ENCODE measurements around the gene SYNRG.

Gene SYNRG

DNA sequence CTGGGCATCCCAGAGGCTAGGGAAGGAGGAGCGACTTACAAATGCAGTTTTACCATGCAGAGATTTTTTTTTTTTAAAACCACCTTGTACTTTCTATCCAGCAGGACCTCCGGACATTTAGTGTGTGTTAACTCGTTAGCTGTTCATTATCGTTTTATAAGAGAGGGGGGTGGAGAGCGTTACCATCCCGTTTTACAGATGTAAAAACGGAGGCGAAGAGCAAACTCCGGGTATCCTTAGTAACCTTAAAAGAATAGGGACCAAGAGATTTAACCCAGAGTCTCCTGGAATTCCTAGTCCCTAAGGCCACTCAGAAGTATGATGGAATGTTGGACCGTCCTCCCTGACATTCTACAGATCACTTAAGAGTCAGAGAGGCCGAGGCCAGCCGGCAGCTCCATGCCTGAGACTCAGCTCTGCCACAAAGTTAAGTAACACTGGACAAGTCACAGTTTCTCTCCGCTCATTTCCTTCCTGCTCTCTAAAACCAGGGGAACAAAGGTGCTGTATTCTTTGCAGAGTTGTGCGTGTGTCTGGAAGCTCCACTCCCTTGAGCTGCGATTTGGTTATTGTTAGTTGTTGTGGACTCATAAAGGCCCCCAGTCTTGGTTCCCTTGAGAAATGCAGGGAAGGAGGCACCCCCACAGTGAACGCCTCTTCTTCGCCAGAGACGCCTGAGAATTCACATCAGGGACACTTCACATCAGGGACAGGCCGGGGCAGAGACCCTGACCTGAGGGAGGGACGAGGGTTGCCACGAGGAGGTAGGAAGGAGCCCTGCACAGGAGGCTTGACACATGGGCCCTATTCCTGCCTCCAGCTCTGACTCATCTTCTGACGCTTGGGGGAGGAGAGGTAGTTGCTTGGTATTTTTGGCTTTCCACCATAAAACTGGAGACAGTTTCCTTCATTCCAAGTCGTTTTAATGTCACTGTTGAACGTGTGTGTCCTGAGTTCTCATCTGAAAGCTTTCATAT lies 118.3 kb downstream of the SYNRG start (continued):
- TF ChIP-seq EGR2 (tag by site-specific recombination; IDR thresholded peaks at IDR 0.05; ENCODE audit: low read depth): peak; percentile 76
- TF ChIP-seq, protein P1, sequence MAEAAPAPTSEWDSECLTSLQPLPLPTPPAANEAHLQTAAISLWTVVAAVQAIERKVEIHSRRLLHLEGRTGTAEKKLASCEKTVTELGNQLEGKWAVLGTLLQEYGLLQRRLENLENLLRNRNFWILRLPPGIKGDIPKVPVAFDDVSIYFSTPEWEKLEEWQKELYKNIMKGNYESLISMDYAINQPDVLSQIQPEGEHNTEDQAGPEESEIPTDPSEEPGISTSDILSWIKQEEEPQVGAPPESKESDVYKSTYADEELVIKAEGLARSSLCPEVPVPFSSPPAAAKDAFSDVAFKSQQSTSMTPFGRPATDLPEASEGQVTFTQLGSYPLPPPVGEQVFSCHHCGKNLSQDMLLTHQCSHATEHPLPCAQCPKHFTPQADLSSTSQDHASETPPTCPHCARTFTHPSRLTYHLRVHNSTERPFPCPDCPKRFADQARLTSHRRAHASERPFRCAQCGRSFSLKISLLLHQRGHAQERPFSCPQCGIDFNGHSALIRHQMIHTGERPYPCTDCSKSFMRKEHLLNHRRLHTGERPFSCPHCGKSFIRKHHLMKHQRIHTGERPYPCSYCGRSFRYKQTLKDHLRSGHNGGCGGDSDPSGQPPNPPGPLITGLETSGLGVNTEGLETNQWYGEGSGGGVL (tag by site-specific recombination; IDR thresholded peaks at IDR 0.05): 0 out of 2 replicates have a peak, but pooled peaks have one; percentile 25
- TF ChIP-seq ZNF544 (tag by site-specific recombination; IDR thresholded peaks at IDR 0.05): no peak
- TF ChIP-seq ZNF660 (tag by site-specific recombination; IDR thresholded peaks at IDR 0.05): peak; percentile 57; the same call in 1 of the 2 replicates
- 0 out of 2 replicates have a peak, but pooled peaks have one; percentile 31 for TF ChIP-seq HOXD13 (CRISPR knock-in tag; IDR thresholded peaks at IDR 0.05; ENCODE audit: borderline replicate concordance)
- TF ChIP-seq, protein P2, sequence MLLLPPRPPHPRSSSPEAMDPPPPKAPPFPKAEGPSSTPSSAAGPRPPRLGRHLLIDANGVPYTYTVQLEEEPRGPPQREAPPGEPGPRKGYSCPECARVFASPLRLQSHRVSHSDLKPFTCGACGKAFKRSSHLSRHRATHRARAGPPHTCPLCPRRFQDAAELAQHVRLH (tag by site-specific recombination; IDR thresholded peaks at IDR 0.05): peak; percentile 87
- peak; percentile 90 for TF ChIP-seq GLIS2 (tag by site-specific recombination; IDR thresholded peaks at IDR 0.05)
- TF ChIP-seq KLF9 (tag by site-specific recombination; IDR thresholded peaks at IDR 0.05; ENCODE audit: low read depth): peak; percentile 10; the same call in 1 of the 2 replicates
- TF ChIP-seq ZNF423 (tag by site-specific recombination; IDR thresholded peaks at IDR 0.05): no peak
- no peak for TF ChIP-seq ZFP37 (tag by site-specific recombination; IDR thresholded peaks at IDR 0.05)
- peak; percentile 30; the same call in 1 of the 2 replicates for TF ChIP-seq ZNF391 (tag by site-specific recombination; IDR thresholded peaks at IDR 0.05; ENCODE audit: borderline replicate concordance, low read depth)
- TF ChIP-seq ZNF335 (tag by site-specific recombination; conservative IDR thresholded peaks at IDR 0.05): peak; percentile 79
- no peak for TF ChIP-seq ZNF132 (tag by site-specific recombination; IDR thresholded peaks at IDR 0.05; ENCODE audit: borderline replicate concordance)
- TF ChIP-seq SP7 (tag by site-specific recombination; IDR thresholded peaks at IDR 0.05): peak; percentile 52; the same call in 1 of the 2 replicates
- no peak for TF ChIP-seq ZNF843 (tag by site-specific recombination; IDR thresholded peaks at IDR 0.05)
- peak; percentile 71; the same call in 1 of the 2 replicates for TF ChIP-seq IKZF3 (tag by site-specific recombination; IDR thresholded peaks at IDR 0.05)
- peak; percentile 35; the same call in 1 of the 2 replicates for TF ChIP-seq KLF10 (tag by site-specific recombination; IDR thresholded peaks at IDR 0.05)
- peak; percentile 67 for TF ChIP-seq SP2 (tag by site-specific recombination; IDR thresholded peaks at IDR 0.05)
- TF ChIP-seq, protein P3, sequence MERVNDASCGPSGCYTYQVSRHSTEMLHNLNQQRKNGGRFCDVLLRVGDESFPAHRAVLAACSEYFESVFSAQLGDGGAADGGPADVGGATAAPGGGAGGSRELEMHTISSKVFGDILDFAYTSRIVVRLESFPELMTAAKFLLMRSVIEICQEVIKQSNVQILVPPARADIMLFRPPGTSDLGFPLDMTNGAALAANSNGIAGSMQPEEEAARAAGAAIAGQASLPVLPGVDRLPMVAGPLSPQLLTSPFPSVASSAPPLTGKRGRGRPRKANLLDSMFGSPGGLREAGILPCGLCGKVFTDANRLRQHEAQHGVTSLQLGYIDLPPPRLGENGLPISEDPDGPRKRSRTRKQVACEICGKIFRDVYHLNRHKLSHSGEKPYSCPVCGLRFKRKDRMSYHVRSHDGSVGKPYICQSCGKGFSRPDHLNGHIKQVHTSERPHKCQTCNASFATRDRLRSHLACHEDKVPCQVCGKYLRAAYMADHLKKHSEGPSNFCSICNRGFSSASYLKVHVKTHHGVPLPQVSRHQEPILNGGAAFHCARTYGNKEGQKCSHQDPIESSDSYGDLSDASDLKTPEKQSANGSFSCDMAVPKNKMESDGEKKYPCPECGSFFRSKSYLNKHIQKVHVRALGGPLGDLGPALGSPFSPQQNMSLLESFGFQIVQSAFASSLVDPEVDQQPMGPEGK (tag by site-specific recombination; IDR thresholded peaks at IDR 0.05): 0 out of 2 replicates have a peak, but pooled peaks have one; percentile 57

DNA sequence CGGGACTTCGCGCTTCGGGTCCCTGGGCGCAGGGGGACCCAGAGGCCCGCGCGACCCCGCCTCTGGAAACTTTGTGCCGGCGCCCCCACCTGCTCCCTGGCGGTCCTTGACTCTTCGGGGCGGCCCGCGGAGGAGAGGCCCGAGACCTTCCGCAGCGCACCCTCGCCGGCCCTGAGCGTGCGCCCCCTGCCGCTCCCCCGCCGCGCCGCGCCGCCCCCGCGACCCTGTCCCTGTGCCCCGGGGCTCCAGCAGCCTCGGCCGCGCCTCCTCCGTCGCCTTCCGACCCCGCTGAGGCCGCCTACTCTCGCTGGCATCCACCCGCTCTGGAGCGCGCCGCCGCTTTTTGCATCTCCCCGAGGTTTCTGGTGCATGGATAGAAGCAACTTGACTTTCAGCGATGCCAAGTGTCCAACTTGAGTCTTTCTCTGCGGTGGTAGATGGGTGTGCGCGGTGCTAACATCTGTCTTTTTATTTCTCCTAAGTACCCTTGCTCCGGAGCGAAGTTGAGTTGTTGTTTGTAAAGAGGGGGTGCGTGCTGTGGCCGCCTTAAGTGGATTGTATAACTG lies 119.1 kb downstream of the SYNRG start:
- Histone ChIP-seq H3K4me1 (ENCODE audit: control insufficient read depth, insufficient read depth, low read length) (peaks cover 22% of the 10 kb centered on the region), H3K36me3 (ENCODE audit: control insufficient read depth in 2 of 2, insufficient read depth in 1 of 2, low read length in 2 of 2) (no peaks in the 10 kb centered on the region), H3K4me3 (ENCODE audit: low read depth, low read length) (peak overlapping the region; percentile 74), H3K9me3 (ENCODE audit: control insufficient read depth, insufficient read depth, low read depth, low read length) (no peaks in the 10 kb centered on the region), H3K27ac (ENCODE audit: extremely low read depth, low read depth, low read length) (peak overlapping the region; percentile 65)
- CTCF ChIA-PET: interaction anchor here (0.7 to 1.4 kb wide), 4 partner anchors 9 to 37 kb away, joined by 3 to 4 read pairs (median 4); no protein-coding TSS in a partner anchor
- POLR2A ChIA-PET: interaction anchor here (0.6 to 2.0 kb wide), 9 partner anchors 9 to 131 kb away, joined by 3 to 8 read pairs (median 4); partner anchors contain the start of genes ACACA, SYNRG and TADA2A
- no peak for TF ChIP-seq ZBTB21 (tag by site-specific recombination; IDR thresholded peaks at IDR 0.05)
- TF ChIP-seq IKZF3 (tag by site-specific recombination; IDR thresholded peaks at IDR 0.05): no peak
- 0 out of 2 replicates have a peak, but pooled peaks have one; percentile 13 for TF ChIP-seq ZBTB20 (tag by site-specific recombination; IDR thresholded peaks at IDR 0.05)
- TF ChIP-seq, protein P4, sequence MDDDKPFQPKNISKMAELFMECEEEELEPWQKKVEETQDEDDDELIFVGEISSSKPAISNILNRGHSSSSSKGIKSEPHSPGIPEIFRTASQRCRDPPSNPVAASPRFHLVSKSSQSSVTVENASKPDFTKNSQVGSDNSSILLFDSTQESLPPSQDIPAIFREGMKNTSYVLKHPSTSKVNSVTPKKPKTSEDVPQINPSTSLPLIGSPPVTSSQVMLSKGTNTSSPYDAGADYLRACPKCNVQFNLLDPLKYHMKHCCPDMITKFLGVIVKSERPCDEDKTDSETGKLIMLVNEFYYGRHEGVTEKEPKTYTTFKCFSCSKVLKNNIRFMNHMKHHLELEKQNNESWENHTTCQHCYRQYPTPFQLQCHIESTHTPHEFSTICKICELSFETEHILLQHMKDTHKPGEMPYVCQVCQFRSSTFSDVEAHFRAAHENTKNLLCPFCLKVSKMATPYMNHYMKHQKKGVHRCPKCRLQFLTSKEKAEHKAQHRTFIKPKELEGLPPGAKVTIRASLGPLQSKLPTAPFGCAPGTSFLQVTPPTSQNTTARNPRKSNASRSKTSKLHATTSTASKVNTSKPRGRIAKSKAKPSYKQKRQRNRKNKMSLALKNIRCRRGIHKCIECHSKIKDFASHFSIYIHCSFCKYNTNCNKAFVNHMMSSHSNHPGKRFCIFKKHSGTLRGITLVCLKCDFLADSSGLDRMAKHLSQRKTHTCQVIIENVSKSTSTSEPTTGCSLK (tag by site-specific recombination; IDR thresholded peaks at IDR 0.05): no peak
- TF ChIP-seq ZNF600 (tag by site-specific recombination; IDR thresholded peaks at IDR 0.05): peak; percentile 73
- no peak for TF ChIP-seq ZNF112 (tag by site-specific recombination; IDR thresholded peaks at IDR 0.05)
- peak; percentile 93 for TF ChIP-seq ZFHX2 (tag by site-specific recombination; conservative IDR thresholded peaks at IDR 0.05)
- TF ChIP-seq ZNF561 (tag by site-specific recombination; IDR thresholded peaks at IDR 0.05; ENCODE audit: borderline replicate concordance): 0 out of 2 replicates have a peak, but pooled peaks have one; percentile 16
- peak; percentile 66 for TF ChIP-seq KLF10 (tag by site-specific recombination; IDR thresholded peaks at IDR 0.05)
- no peak for TF ChIP-seq ZEB2 (tag by site-specific recombination; IDR thresholded peaks at IDR 0.05)
- TF ChIP-seq ZNF548 (tag by site-specific recombination; IDR thresholded peaks at IDR 0.05): no peak
- TF ChIP-seq GLIS1 (tag by site-specific recombination; IDR thresholded peaks at IDR 0.05): peak; percentile 39; the same call in 1 of the 2 replicates
